ENCODE results near the gene MCM9.

MCM9 gene

GRCh38 chr6:118867181-118867580, 67.8 kb downstream of the MCM9 start (continued):
- TF ChIP-seq KLF9 (tag by site-specific recombination; IDR thresholded peaks at IDR 0.05; ENCODE audit: low read depth) (no peak), ZNF776 (tag by site-specific recombination; IDR thresholded peaks at IDR 0.05; ENCODE audit: borderline replicate concordance) (no peak), ZSCAN16 (tag by site-specific recombination; IDR thresholded peaks at IDR 0.05) (no peak), ZNF354C (tag by site-specific recombination; IDR thresholded peaks at IDR 0.05; ENCODE audit: borderline replicate concordance, low read depth) (no peak), SP3 (tag by site-specific recombination; IDR thresholded peaks at IDR 0.05) (no peak), ZNF169 (tag by site-specific recombination; IDR thresholded peaks at IDR 0.05) (no peak), ZNF510 (tag by site-specific recombination; IDR thresholded peaks at IDR 0.05; ENCODE audit: insufficient replicate concordance) (no peak), ZNF623 (tag by site-specific recombination; IDR thresholded peaks at IDR 0.05) (no peak), ZFHX2 (tag by site-specific recombination; conservative IDR thresholded peaks at IDR 0.05) (no peak), ZNF600 (tag by site-specific recombination; IDR thresholded peaks at IDR 0.05) (no peak)

GRCh38 chr6:118865100-118865391, 69.9 kb downstream of the MCM9 start:
- H3K36me3 ChIP-seq (ENCODE audit: control insufficient read depth in 2 of 2, insufficient read depth in 1 of 2, low read length in 2 of 2) = peaks cover 0 to 12% of the 10 kb centered on the region in 2 experiments; a peak in 1 of 3 replicates
- ChIA-PET CTCF (interaction anchor here (0.5 kb wide), 1 partner anchor 20 kb away, joined by 3 read pairs; no protein-coding TSS in a partner anchor), POLR2A (interaction anchor here (1.2 kb wide), 1 partner anchor 10 kb away, joined by 3 read pairs; no protein-coding TSS in a partner anchor)
- no peak overlapping the region for H3K4me3 ChIP-seq (ENCODE audit: low read depth, low read length)
- TF ChIP-seq YY1 (tag by site-specific recombination; IDR thresholded peaks at IDR 0.05) (no peak), HOXA7 (CRISPR knock-in tag; IDR thresholded peaks at IDR 0.05; ENCODE audit: borderline replicate concordance) (no peak), ZNF221 (tag by site-specific recombination; IDR thresholded peaks at IDR 0.05; ENCODE audit: borderline replicate concordance) (no peak), ZNF513 (tag by site-specific recombination; IDR thresholded peaks at IDR 0.05) (no peak), ZNF558 (tag by site-specific recombination; IDR thresholded peaks at IDR 0.05) (no peak), ATF2 (tag by site-specific recombination; IDR thresholded peaks at IDR 0.05; ENCODE audit: low read depth) (no peak), ZNF596 (tag by site-specific recombination; IDR thresholded peaks at IDR 0.05) (no peak), ZNF121 (tag by site-specific recombination; IDR thresholded peaks at IDR 0.05) (no peak), ZNF146 (tag by site-specific recombination; IDR thresholded peaks at IDR 0.05) (no peak), PRDM2 (tag by site-specific recombination; IDR thresholded peaks at IDR 0.05; ENCODE audit: borderline replicate concordance) (no peak), ZFP41 (tag by site-specific recombination; IDR thresholded peaks at IDR 0.05; ENCODE audit: borderline replicate concordance) (no peak), ZNF639 (tag by site-specific recombination; IDR thresholded peaks at IDR 0.05) (no peak), ZNF621 (tag by site-specific recombination; IDR thresholded peaks at IDR 0.05) (no peak), ZNF2 (tag by site-specific recombination; IDR thresholded peaks at IDR 0.05) (no peak), ZNF362 (tag by site-specific recombination; IDR thresholded peaks at IDR 0.05) (no peak), GLIS2 (tag by site-specific recombination; IDR thresholded peaks at IDR 0.05) (no peak)
- H3K27ac ChIP-seq (ENCODE audit: extremely low read depth, low read depth, low read length) = no peak overlapping the region
- no peaks in the 10 kb centered on the region for H3K9me3 ChIP-seq (ENCODE audit: control insufficient read depth, insufficient read depth, low read depth, low read length)
- H3K4me1 ChIP-seq (ENCODE audit: control insufficient read depth, insufficient read depth, low read length) = no peaks in the 10 kb centered on the region
